Measurements from ENCODE around the gene KRTAP5-9. TPM values are rescaled to one million over a fixed set of nuclear protein-coding genes. Genes with fewer than 3 reads are reported as not detected.
"Not testable (repeated sequence)": the region's sequence is repeated elsewhere in the genome, so short reads cannot be mapped to it uniquely, and the experiment has no call there.

The KRTAP5-9 gene
- total RNA-seq, 6 experiments from 2014 or later: 0.17 to 0.38 TPM; not detected in 4

GRCh38 chr11:71535825-71536224, 12.4 kb upstream of the KRTAP5-9 start:
- H3K27ac ChIP-seq: peak overlapping the region in 2 of 3 donors; percentile 81 to 92
- 80% methylated on average over 8 of the region's 9 CpGs for WGBS (ENCODE audit: insufficient coverage, low coverage, low lambda C conversion rate, missing lambda C conversion rate)
- TF ChIP-seq CTCF (IDR thresholded peaks at IDR 0.05) (no peak), POLR2A (IDR thresholded peaks at IDR 0.05) (no peak)
- no peaks in the 10 kb centered on the region for H3K36me3 ChIP-seq
- H3K4me1 ChIP-seq: peaks cover 0 to 20% (median 10%) of the 10 kb centered on the region in 4 donors
- ATAC-seq (no peak), DNase-seq (no peak)
- no peaks in the 10 kb centered on the region for H3K9me3 ChIP-seq
- H3K27me3 ChIP-seq: no peaks in the 10 kb centered on the region
- intact Hi-C loops (cut with DNase I): no loop called here
- H3K4me3 ChIP-seq: no peak overlapping the region

GRCh38 chr11:71537537-71537936, 10.7 kb upstream of the KRTAP5-9 start:
- no peak for TF ChIP-seq POLR2A (IDR thresholded peaks at IDR 0.05)
- no peak for TF ChIP-seq CTCF (IDR thresholded peaks at IDR 0.05)
- Histone ChIP-seq H3K9me3 (no peaks in the 10 kb centered on the region), H3K27ac (no peak overlapping the region), H3K36me3 (no peaks in the 10 kb centered on the region), H3K4me3 (no peak overlapping the region), H3K4me1 (peaks cover 0 to 20% (median 10%) of the 10 kb centered on the region in 4 donors), H3K27me3 (no peaks in the 10 kb centered on the region)
- ATAC-seq (no peak), DNase-seq (no peak)
- intact Hi-C loops (cut with DNase I): no loop called here
- WGBS (ENCODE audit: insufficient coverage, low coverage, low lambda C conversion rate, missing lambda C conversion rate): 85% methylated on average over 9 of the region's 9 CpGs

GRCh38 chr11:71537977-71538665, 10.1 kb upstream of the KRTAP5-9 start, which contains the start of gene KRTAP5-8:
TSS of gene KRTAP5-8 (plus strand) at chr11:71538025. CDS start at chr11:71538056, 31 bp downstream.
- H3K27ac ChIP-seq; intact Hi-C loops (cut with DNase I); DNase-seq; ATAC-seq; H3K4me3 ChIP-seq; H3K27me3 ChIP-seq; H3K36me3 ChIP-seq; H3K9me3 ChIP-seq: not testable (repeated sequence)
- H3K4me1 ChIP-seq: peaks cover 0 to 20% (median 10%) of the 10 kb centered on the region in 4 donors
- no CpG with 5 or more reads among the region's 4 CpGs for WGBS (ENCODE audit: insufficient coverage, low coverage, low lambda C conversion rate, missing lambda C conversion rate)

GRCh38 chr11:71538666-71538990, 9.6 kb upstream of the KRTAP5-9 start:
- DNase-seq (no peak), ATAC-seq (peak in 1 of 4 donors; percentile 23)
- Histone ChIP-seq H3K27ac (no peak overlapping the region), H3K4me3 (no peak overlapping the region), H3K9me3 (no peaks in the 10 kb centered on the region), H3K27me3 (no peaks in the 10 kb centered on the region), H3K36me3 (no peaks in the 10 kb centered on the region), H3K4me1 (peaks cover 0 to 20% (median 10%) of the 10 kb centered on the region in 4 donors)
- TF ChIP-seq POLR2A (IDR thresholded peaks at IDR 0.05) (no peak), CTCF (IDR thresholded peaks at IDR 0.05) (no peak)
- 94% methylated on average over 3 of the region's 4 CpGs for WGBS (ENCODE audit: insufficient coverage, low coverage, low lambda C conversion rate, missing lambda C conversion rate)
- intact Hi-C loops (cut with DNase I): no loop called here

GRCh38 chr11:71539017-71539416, 9.2 kb upstream of the KRTAP5-9 start:
- Histone ChIP-seq H3K27me3 (no peaks in the 10 kb centered on the region), H3K4me1 (peaks cover 0 to 19% (median 8%) of the 10 kb centered on the region in 4 donors), H3K9me3 (no peaks in the 10 kb centered on the region), H3K4me3 (no peak overlapping the region), H3K27ac (no peak overlapping the region), H3K36me3 (no peaks in the 10 kb centered on the region)
- DNase-seq (no peak), ATAC-seq (no peak)
- TF ChIP-seq CTCF (IDR thresholded peaks at IDR 0.05): no peak
- no peak for TF ChIP-seq POLR2A (IDR thresholded peaks at IDR 0.05)
- intact Hi-C loops (cut with DNase I): no loop called here
- WGBS (ENCODE audit: insufficient coverage, low coverage, low lambda C conversion rate, missing lambda C conversion rate): 80% methylated on average over 11 of the region's 11 CpGs

- H3K27me3 ChIP-seq; DNase-seq; H3K9me3 ChIP-seq; H3K4me1 ChIP-seq; H3K4me3 ChIP-seq; H3K36me3 ChIP-seq; ATAC-seq; intact Hi-C loops (cut with DNase I); H3K27ac ChIP-seq: not testable (repeated sequence)
- 92% methylated on average over 6 of the region's 11 CpGs for WGBS (ENCODE audit: insufficient coverage, low coverage, low lambda C conversion rate, missing lambda C conversion rate)
Observed at GRCh38 chr11:71539971-71540370, 8.2 kb upstream of the KRTAP5-9 start.

- H3K4me1 ChIP-seq; intact Hi-C loops (cut with DNase I); H3K27ac ChIP-seq; DNase-seq; H3K9me3 ChIP-seq; H3K27me3 ChIP-seq; ATAC-seq; H3K4me3 ChIP-seq; H3K36me3 ChIP-seq: not testable (repeated sequence)
- WGBS (ENCODE audit: insufficient coverage, low coverage, low lambda C conversion rate, missing lambda C conversion rate): 75% methylated on average over 7 of the region's 9 CpGs
Observed at GRCh38 chr11:71540521-71541304, 7.5 kb upstream of the KRTAP5-9 start.

All from right lobe of liver (tissue), 6 donors.